ENCODE results near the gene SRCIN1. TPM values are rescaled to one million over a fixed set of nuclear protein-coding genes. Genes with fewer than 3 reads are reported as not detected.

The SRCIN1 gene
- total and polyA plus RNA-seq, 2 donors (not counting 1 experiment from before 2014, with no cell fraction given) = 0.44 to 1.1 TPM

- no peak overlapping the region for H3K4me3 Mint-ChIP-seq
- no peak overlapping the region for H3K27ac ChIP-seq (ENCODE audit: low read length in 2 of 2)
- POLR2A ChIA-PET = no interaction called here
- no peaks in the 10 kb centered on the region for H3K9me3 Mint-ChIP-seq (ENCODE audit: insufficient read depth)
- H3K4me1 ChIP-seq (ENCODE audit: control insufficient read depth in 2 of 2, insufficient read depth in 2 of 2, low read length in 2 of 2) = no peaks in the 10 kb centered on the region
- peaks cover 27% of the 10 kb centered on the region for H3K27me3 Mint-ChIP-seq
- H3K9me3 ChIP-seq (ENCODE audit: control extremely low read depth in 1 of 3, control insufficient read depth in 2 of 3, insufficient read depth in 1 of 3, low read length in 2 of 3) = no peaks in the 10 kb centered on the region
- no peak for DNase-seq
- no peaks in the 10 kb centered on the region for H3K79me2 ChIP-seq (ENCODE audit: control insufficient read depth, insufficient read depth, low read length)
- ATAC-seq (ENCODE audit: low read depth) = no peak
- H3K27ac Mint-ChIP-seq = no peak overlapping the region
- H3K4me3 ChIP-seq (ENCODE audit: control extremely low read depth in 1 of 5, extremely low read depth in 1 of 5, insufficient read depth in 1 of 5, low read depth in 2 of 5, low read length in 4 of 5) = no peak overlapping the region
- peaks cover 0 to 8% (median 1%) of the 10 kb centered on the region in 4 experiments for H3K27me3 ChIP-seq (replicated peaks in 1 of 4; ENCODE audit: control extremely low read depth in 1 of 4, control insufficient read depth in 3 of 4, insufficient read depth in 4 of 4, low read length in 3 of 4)
- no peaks in the 10 kb centered on the region for H3K36me3 ChIP-seq (replicated peaks in 1 of 2; ENCODE audit: control extremely low read depth in 1 of 2, control insufficient read depth in 1 of 2, extremely low read depth in 1 of 2, insufficient read depth in 2 of 2, low read length in 1 of 2)
- intact Hi-C loops (cut with micrococcal nuclease) = no loop called here
- 94% methylated on average over 7 of the region's 7 CpGs for WGBS (ENCODE audit: insufficient coverage)
- no peak overlapping the region for H3K4me2 ChIP-seq (replicated peaks; ENCODE audit: low read depth, low read length, poor library complexity, severe bottlenecking)
- CTCF ChIA-PET = no interaction called here
- no peak overlapping the region for H3K9ac ChIP-seq (ENCODE audit: low read length)
- no peaks in the 10 kb centered on the region for H4K20me1 ChIP-seq (ENCODE audit: control insufficient read depth, insufficient read depth, low read length, poor library complexity, severe bottlenecking)
- H3K4me1 Mint-ChIP-seq = no peaks in the 10 kb centered on the region
- TF ChIP-seq CTCF (IDR thresholded peaks at IDR 0.05) (no peak), EZH2 (IDR thresholded peaks at IDR 0.05; ENCODE audit: borderline replicate concordance, insufficient read depth, low read depth, low read length, poor library complexity, severe bottlenecking) (no peak)
- H2AFZ ChIP-seq (ENCODE audit: insufficient read depth, low read depth, low read length, poor library complexity, severe bottlenecking) = no peak overlapping the region
Measured at GRCh38 chr17:38544839-38545209, 60.9 kb downstream of the SRCIN1 start.

- DNase-seq = no peak
- Mint-ChIP-seq H3K4me3 (no peak overlapping the region), H3K4me1 (no peaks in the 10 kb centered on the region), H3K27me3 (peaks cover 24% of the 10 kb centered on the region), H3K9me3 (ENCODE audit: insufficient read depth) (no peaks in the 10 kb centered on the region), H3K27ac (no peak overlapping the region)
- Histone ChIP-seq H3K9me3 (ENCODE audit: control extremely low read depth in 1 of 3, control insufficient read depth in 2 of 3, insufficient read depth in 1 of 3, low read length in 2 of 3) (no peaks in the 10 kb centered on the region), H3K4me2 (replicated peaks; ENCODE audit: low read depth, low read length, poor library complexity, severe bottlenecking) (no peak overlapping the region), H3K27ac (ENCODE audit: low read length in 2 of 2) (no peak overlapping the region), H3K36me3 (replicated peaks in 1 of 2; ENCODE audit: control extremely low read depth in 1 of 2, control insufficient read depth in 1 of 2, extremely low read depth in 1 of 2, insufficient read depth in 2 of 2, low read length in 1 of 2) (no peaks in the 10 kb centered on the region), H3K4me3 (ENCODE audit: control extremely low read depth in 1 of 5, extremely low read depth in 1 of 5, insufficient read depth in 1 of 5, low read depth in 2 of 5, low read length in 4 of 5) (no peak overlapping the region), H4K20me1 (ENCODE audit: control insufficient read depth, insufficient read depth, low read length, poor library complexity, severe bottlenecking) (no peaks in the 10 kb centered on the region), H3K27me3 (replicated peaks in 1 of 4; ENCODE audit: control extremely low read depth in 1 of 4, control insufficient read depth in 3 of 4, insufficient read depth in 4 of 4, low read length in 3 of 4) (peaks cover 0 to 8% (median 1%) of the 10 kb centered on the region in 4 experiments), H2AFZ (ENCODE audit: insufficient read depth, low read depth, low read length, poor library complexity, severe bottlenecking) (no peak overlapping the region), H3K9ac (ENCODE audit: low read length) (no peak overlapping the region), H3K4me1 (ENCODE audit: control insufficient read depth in 2 of 2, insufficient read depth in 2 of 2, low read length in 2 of 2) (no peaks in the 10 kb centered on the region), H3K79me2 (ENCODE audit: control insufficient read depth, insufficient read depth, low read length) (no peaks in the 10 kb centered on the region)
- ChIA-PET CTCF (no interaction called here), POLR2A (no interaction called here)
- intact Hi-C loops (cut with micrococcal nuclease) = no loop called here
- 89% methylated on average over 8 of the region's 10 CpGs for WGBS (ENCODE audit: insufficient coverage)
- no peak for TF ChIP-seq CTCF (IDR thresholded peaks at IDR 0.05)
- TF ChIP-seq EZH2 (IDR thresholded peaks at IDR 0.05; ENCODE audit: borderline replicate concordance, insufficient read depth, low read depth, low read length, poor library complexity, severe bottlenecking) = no peak
- no peak for ATAC-seq (ENCODE audit: low read depth)
Measured at GRCh38 chr17:38544175-38544838, 61.4 kb downstream of the SRCIN1 start.

Measured in B cell (primary cell).